ENCODE measurements around the gene TEX48.

TEX48 gene

GRCh38 chr9:114652776-114653555 is 29.0 kb downstream of the TEX48 start:
- no peak for TF ChIP-seq CTCF (IDR thresholded peaks at IDR 0.05)

GRCh38 chr9:114643896-114644295 is 38.1 kb downstream of the TEX48 start:
- TF ChIP-seq CTCF (IDR thresholded peaks at IDR 0.05), result no peak

- no peak for TF ChIP-seq CTCF (IDR thresholded peaks at IDR 0.05)
Observed at GRCh38 chr9:114643001-114643400, 39.0 kb downstream of the TEX48 start.

GRCh38 chr9:114641967-114642366 is 40.0 kb downstream of the TEX48 start:
- no peak for TF ChIP-seq CTCF (IDR thresholded peaks at IDR 0.05)

GRCh38 chr9:114638404-114638803 is 43.6 kb downstream of the TEX48 start:
- TF ChIP-seq CTCF (IDR thresholded peaks at IDR 0.05), result no peak

GRCh38 chr9:114634387-114634786 is 47.6 kb downstream of the TEX48 start:
- TF ChIP-seq CTCF (IDR thresholded peaks at IDR 0.05), result no peak

- no peak for TF ChIP-seq CTCF (IDR thresholded peaks at IDR 0.05)
Observed at GRCh38 chr9:114633438-114634089, 48.4 kb downstream of the TEX48 start.
